ENCODE measurements around the gene SUSD6. TPM values are rescaled to one million over a fixed set of nuclear protein-coding genes. Genes with fewer than 3 reads are reported as not detected.

The SUSD6 gene
- polyA plus RNA-seq, 1 of the 3 experiments (the other 2 are of a cell fraction), result 8.5 TPM

DNA sequence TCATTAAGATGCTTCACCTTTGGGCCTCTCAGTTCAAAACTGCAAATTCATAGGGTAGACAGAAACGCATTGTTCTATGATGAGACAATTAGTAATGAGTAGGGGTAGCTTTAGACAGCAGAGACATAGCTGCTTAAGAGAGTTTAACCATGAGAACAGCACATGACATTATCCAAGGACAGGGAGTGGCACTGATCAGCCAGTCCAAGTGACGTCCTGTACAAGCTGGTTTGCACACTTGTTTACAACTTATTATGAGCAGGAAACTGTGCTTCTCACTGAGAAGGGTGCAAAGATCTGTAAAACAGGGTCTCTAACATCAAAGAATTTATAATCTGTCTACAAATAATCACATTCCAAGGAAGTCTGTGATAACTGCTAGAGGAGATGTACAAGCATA is 144.4 kb downstream of the SUSD6 start:
- H3K27me3 ChIP-seq (ENCODE audit: insufficient read depth), result no peaks in the 10 kb centered on the region
- WGBS (ENCODE audit: low lambda C conversion rate), result 44% methylated on average over 2 of the region's 2 CpGs
- H3F3A ChIP-seq (replicated peaks; ENCODE audit: insufficient read depth), result no peaks in the 10 kb centered on the region
- H4K20me1 ChIP-seq (ENCODE audit: insufficient read depth), result no peaks in the 10 kb centered on the region
- H3K4me2 ChIP-seq, result no peak overlapping the region
- CTCF ChIA-PET, result interaction anchor here (2.0 kb wide), 1 partner anchor 29 kb away, joined by 6 read pairs; no protein-coding TSS in a partner anchor
- H3K9me2 ChIP-seq, result no peaks in the 10 kb centered on the region
- H2AFZ ChIP-seq (ENCODE audit: low read depth), result no peak overlapping the region
- no peak overlapping the region for H3K27ac ChIP-seq (ENCODE audit: low read depth in 2 of 2, low read length in 1 of 2)
- DNase-seq, result no peak
- no peaks in the 10 kb centered on the region for H3K79me2 ChIP-seq (ENCODE audit: insufficient read depth)
- no peaks in the 10 kb centered on the region for H3K9me3 ChIP-seq
- TF ChIP-seq CHD2 (IDR thresholded peaks at IDR 0.05; ENCODE audit: low read length, partially characterized antibody), result no peak
- no peak for TF ChIP-seq YY1 (IDR thresholded peaks at IDR 0.05; ENCODE audit: low read depth)
- TF ChIP-seq TCF12 (IDR thresholded peaks at IDR 0.05), result no peak
- no peak for TF ChIP-seq NRF1 (IDR thresholded peaks at IDR 0.05; ENCODE audit: low read depth, low read length)
- TF ChIP-seq FOXJ3 (CRISPR knock-in tag; IDR thresholded peaks at IDR 0.05), result no peak
- no peaks in the 10 kb centered on the region for H3K4me1 ChIP-seq (ENCODE audit: control insufficient read depth in 1 of 2, insufficient read depth in 2 of 2, low read depth in 1 of 2, low read length in 1 of 2)
- no peaks in the 10 kb centered on the region for H3K36me3 ChIP-seq (replicated peaks in 1 of 2; ENCODE audit: control insufficient read depth in 1 of 2, insufficient read depth in 2 of 2, low read length in 1 of 2)
- POLR2A ChIA-PET, result interaction anchor here (1.3 kb wide), 1 partner anchor 11 kb away, joined by 3 read pairs; the partner anchor contains the start of gene SRSF5
- no peak overlapping the region for H3K4me3 ChIP-seq (ENCODE audit: low read depth in 2 of 2, low read length in 1 of 2)
- no peak overlapping the region for H3K9ac ChIP-seq

DNA sequence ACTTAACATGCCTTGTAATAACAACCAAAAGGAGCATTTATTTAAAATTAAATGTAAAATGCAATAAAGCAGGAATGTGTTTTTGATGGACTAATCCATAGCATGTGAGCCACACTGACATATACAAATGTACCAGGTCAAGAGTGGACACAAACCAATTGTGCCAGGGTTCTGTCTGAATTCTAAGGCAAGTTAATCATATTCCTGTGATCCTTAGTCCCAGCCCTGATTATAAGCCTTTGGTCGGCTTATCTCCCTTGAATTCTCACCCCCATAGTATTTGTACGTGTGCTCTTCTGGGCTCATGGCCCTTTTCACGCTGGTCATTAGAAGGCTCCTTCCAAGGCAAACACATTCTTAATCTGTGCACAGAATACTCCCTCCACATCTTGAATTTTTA is 144.9 kb downstream of the SUSD6 start:
- ChIA-PET CTCF (no interaction called here), POLR2A (interaction anchor here (1.3 kb wide), 1 partner anchor 11 kb away, joined by 3 read pairs; the partner anchor contains the start of gene SRSF5)
- Histone ChIP-seq H3K9me2 (no peaks in the 10 kb centered on the region), H3K9me3 (no peaks in the 10 kb centered on the region), H2AFZ (ENCODE audit: low read depth) (no peak overlapping the region), H3K4me3 (ENCODE audit: low read depth in 2 of 2, low read length in 1 of 2) (no peak overlapping the region), H4K20me1 (ENCODE audit: insufficient read depth) (no peaks in the 10 kb centered on the region), H3K4me1 (ENCODE audit: control insufficient read depth in 1 of 2, insufficient read depth in 2 of 2, low read depth in 1 of 2, low read length in 1 of 2) (no peaks in the 10 kb centered on the region), H3K27me3 (ENCODE audit: insufficient read depth) (no peaks in the 10 kb centered on the region), H3K79me2 (ENCODE audit: insufficient read depth) (no peaks in the 10 kb centered on the region), H3F3A (replicated peaks; ENCODE audit: insufficient read depth) (no peaks in the 10 kb centered on the region), H3K27ac (ENCODE audit: low read depth in 2 of 2, low read length in 1 of 2) (no peak overlapping the region), H3K36me3 (replicated peaks in 1 of 2; ENCODE audit: control insufficient read depth in 1 of 2, insufficient read depth in 2 of 2, low read length in 1 of 2) (no peaks in the 10 kb centered on the region), H3K4me2 (no peak overlapping the region), H3K9ac (no peak overlapping the region)
- 69% methylated on average over 3 of the region's 3 CpGs for WGBS (ENCODE audit: low lambda C conversion rate)
- DNase-seq, result no peak
- TF ChIP-seq GABPA (IDR thresholded peaks at IDR 0.05; ENCODE audit: low read depth) (no peak), FOXJ3 (CRISPR knock-in tag; IDR thresholded peaks at IDR 0.05) (no peak)

- Histone ChIP-seq H3K27ac (ENCODE audit: low read depth in 2 of 2, low read length in 1 of 2) (no peak overlapping the region), H3K4me1 (ENCODE audit: control insufficient read depth in 1 of 2, insufficient read depth in 2 of 2, low read depth in 1 of 2, low read length in 1 of 2) (no peaks in the 10 kb centered on the region; a peak in 1 of 4 replicates), H3K9me2 (no peaks in the 10 kb centered on the region), H3K27me3 (ENCODE audit: insufficient read depth) (no peaks in the 10 kb centered on the region), H3K9me3 (no peaks in the 10 kb centered on the region), H4K20me1 (ENCODE audit: insufficient read depth) (no peaks in the 10 kb centered on the region), H3K79me2 (ENCODE audit: insufficient read depth) (no peaks in the 10 kb centered on the region), H3K4me2 (no peak overlapping the region), H2AFZ (ENCODE audit: low read depth) (peak overlapping the region; percentile 44; the same call in 1 of the 2 replicates), H3K36me3 (replicated peaks in 1 of 2; ENCODE audit: control insufficient read depth in 1 of 2, insufficient read depth in 2 of 2, low read length in 1 of 2) (no peaks in the 10 kb centered on the region), H3K9ac (no peak overlapping the region), H3F3A (replicated peaks; ENCODE audit: insufficient read depth) (peaks cover 3% of the 10 kb centered on the region), H3K4me3 (ENCODE audit: low read depth in 2 of 2, low read length in 1 of 2) (no peak overlapping the region)
- TF ChIP-seq PBX3 (IDR thresholded peaks at IDR 0.05), result no peak
- TF ChIP-seq, protein P1, sequence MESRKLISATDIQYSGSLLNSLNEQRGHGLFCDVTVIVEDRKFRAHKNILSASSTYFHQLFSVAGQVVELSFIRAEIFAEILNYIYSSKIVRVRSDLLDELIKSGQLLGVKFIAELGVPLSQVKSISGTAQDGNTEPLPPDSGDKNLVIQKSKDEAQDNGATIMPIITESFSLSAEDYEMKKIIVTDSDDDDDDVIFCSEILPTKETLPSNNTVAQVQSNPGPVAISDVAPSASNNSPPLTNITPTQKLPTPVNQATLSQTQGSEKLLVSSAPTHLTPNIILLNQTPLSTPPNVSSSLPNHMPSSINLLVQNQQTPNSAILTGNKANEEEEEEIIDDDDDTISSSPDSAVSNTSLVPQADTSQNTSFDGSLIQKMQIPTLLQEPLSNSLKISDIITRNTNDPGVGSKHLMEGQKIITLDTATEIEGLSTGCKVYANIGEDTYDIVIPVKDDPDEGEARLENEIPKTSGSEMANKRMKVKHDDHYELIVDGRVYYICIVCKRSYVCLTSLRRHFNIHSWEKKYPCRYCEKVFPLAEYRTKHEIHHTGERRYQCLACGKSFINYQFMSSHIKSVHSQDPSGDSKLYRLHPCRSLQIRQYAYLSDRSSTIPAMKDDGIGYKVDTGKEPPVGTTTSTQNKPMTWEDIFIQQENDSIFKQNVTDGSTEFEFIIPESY (IDR thresholded peaks at IDR 0.05; ENCODE audit: borderline replicate concordance, low read depth), result no peak
- TF ChIP-seq, protein P2, sequence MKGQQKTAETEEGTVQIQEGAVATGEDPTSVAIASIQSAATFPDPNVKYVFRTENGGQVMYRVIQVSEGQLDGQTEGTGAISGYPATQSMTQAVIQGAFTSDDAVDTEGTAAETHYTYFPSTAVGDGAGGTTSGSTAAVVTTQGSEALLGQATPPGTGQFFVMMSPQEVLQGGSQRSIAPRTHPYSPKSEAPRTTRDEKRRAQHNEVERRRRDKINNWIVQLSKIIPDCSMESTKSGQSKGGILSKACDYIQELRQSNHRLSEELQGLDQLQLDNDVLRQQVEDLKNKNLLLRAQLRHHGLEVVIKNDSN (IDR thresholded peaks at IDR 0.05; ENCODE audit: borderline replicate concordance, low read depth), result no peak
- TF ChIP-seq SIN3A (IDR thresholded peaks at IDR 0.05; ENCODE audit: borderline replicate concordance, low read depth, low read length), result no peak
- TF ChIP-seq RXRA (IDR thresholded peaks at IDR 0.05; ENCODE audit: borderline replicate concordance, low read depth), result no peak
- ChIA-PET POLR2A (no interaction called here), CTCF (interaction anchor here (1.0 to 1.7 kb wide), 3 partner anchors 14 to 1056 kb away, joined by 3 to 4 read pairs (median 4); no protein-coding TSS in a partner anchor)
- WGBS (ENCODE audit: low lambda C conversion rate), result 54% methylated on average over 1 of the region's 1 CpG
- DNase-seq, result no peak
Observed at GRCh38 chr14:69760810-69761209, 149.4 kb downstream of the SUSD6 start.
